H9 (cell line): ENCODE results near the gene ASF1B. TPM values are rescaled to one million over a fixed set of nuclear protein-coding genes. Genes with fewer than 3 reads are reported as not detected.
"Not testable (repeated sequence)": the region's sequence is repeated elsewhere in the genome, so short reads cannot be mapped to it uniquely, and the experiment has no call there.

ENCODE experiments used
- DNase-seq: peaks from one replicate; pipeline ENCODE4 v3.0.0-alpha.2; 2017
- H2AFZ ChIP-seq: one replicate; pipeline ENCODE4 v1.6.1; 2013; ENCODE audit warnings: mild to moderate bottlenecking, low read length, control low read depth, moderate library complexity
- H2AK5ac ChIP-seq: 2 replicates; pipeline ENCODE4 v1.6.1; 2013; ENCODE audit warnings: low read length, control low read depth, mixed read lengths; ENCODE audit not compliant: insufficient read length
- H2BK120ac ChIP-seq: one replicate; pipeline ENCODE4 v1.6.1; 2013; ENCODE audit warnings: low read depth, mild to moderate bottlenecking, low read length, control low read depth, inconsistent platforms; ENCODE audit not compliant: poor library complexity, severe bottlenecking
- H2BK12ac ChIP-seq: 2 replicates; pipeline ENCODE4 v1.6.1; 2013; ENCODE audit warnings: low read length, control low read depth, mixed read lengths, low read depth; ENCODE audit not compliant: insufficient read length
- H2BK15ac ChIP-seq: 2 replicates; pipeline ENCODE4 v1.6.1; 2013; ENCODE audit warnings: low read depth, low read length, control low read depth
- H2BK20ac ChIP-seq: one replicate; pipeline ENCODE4 v1.6.1; 2013; ENCODE audit warnings: low read depth, mild to moderate bottlenecking, low read length, control low read depth, inconsistent platforms; ENCODE audit not compliant: poor library complexity, severe bottlenecking
- H2BK5ac ChIP-seq: 2 replicates; pipeline ENCODE4 v1.6.1; 2013; ENCODE audit warnings: low read length, control low read depth, mixed read lengths; ENCODE audit not compliant: insufficient read length
- H3K14ac ChIP-seq: 2 replicates; pipeline ENCODE4 v1.6.1; 2013; ENCODE audit warnings: low read length, control low read depth; ENCODE audit not compliant: insufficient read depth
- H3K18ac ChIP-seq: 2 replicates; pipeline ENCODE4 v1.6.1; 2013; ENCODE audit warnings: low read depth, mild to moderate bottlenecking, mixed read lengths, low read length, control low read depth; ENCODE audit not compliant: insufficient read length
- H3K23ac ChIP-seq: 2 replicates; pipeline ENCODE4 v1.6.1; 2013; ENCODE audit warnings: low read length, control low read depth, mixed read lengths, low read depth; ENCODE audit not compliant: insufficient read length
- H3K23me2 ChIP-seq: 2 replicates; pipeline ENCODE4 v1.6.1; 2013; ENCODE audit warnings: low read depth, mild to moderate bottlenecking, mixed read lengths, low read length, control low read depth; ENCODE audit not compliant: insufficient read length, poor library complexity, severe bottlenecking
- H3K27ac ChIP-seq: 2 replicates; pipeline ENCODE4 v1.5.1; 2013; ENCODE audit warnings: low read length, control low read depth, mixed read lengths, low read depth; ENCODE audit not compliant: insufficient read length
- H3K27me3 ChIP-seq: 2 replicates; pipeline ENCODE4 v1.6.1; 2013; ENCODE audit warnings: low read length, control low read depth, inconsistent platforms; ENCODE audit not compliant: insufficient read depth
- H3K4ac ChIP-seq: 2 replicates; pipeline ENCODE4 v1.6.1; 2013; ENCODE audit warnings: low read depth, mild to moderate bottlenecking, control low read depth, inconsistent platforms, low read length, moderate library complexity
- H3K4me1 ChIP-seq: 2 replicates; pipeline ENCODE4 v1.6.1; 2013; ENCODE audit warnings: low read length, control low read depth, inconsistent platforms; ENCODE audit not compliant: insufficient read depth
- H3K4me2 ChIP-seq: 2 replicates; pipeline ENCODE4 v1.6.1; 2013; ENCODE audit warnings: low read length, control low read depth, mixed read lengths; ENCODE audit not compliant: insufficient read length, insufficient read depth
- H3K56ac ChIP-seq: 2 replicates; pipeline ENCODE4 v1.6.1; 2013; ENCODE audit warnings: low read depth, mild to moderate bottlenecking, mixed read lengths, low read length, control low read depth; ENCODE audit not compliant: insufficient read length
- H3K79me1 ChIP-seq: 2 replicates; pipeline ENCODE4 v1.6.1; 2013; ENCODE audit warnings: low read depth, mild to moderate bottlenecking, moderate library complexity, low read length, control low read depth, inconsistent platforms; ENCODE audit not compliant: insufficient read depth, poor library complexity, severe bottlenecking
- H3K79me2 ChIP-seq: 2 replicates; pipeline ENCODE4 v1.6.1; 2013; ENCODE audit warnings: low read length, control low read depth, inconsistent platforms; ENCODE audit not compliant: insufficient read depth
- H3K9ac ChIP-seq: 2 replicates; pipeline ENCODE4 v1.6.1; 2013; ENCODE audit warnings: low read length, control low read depth, mixed read lengths; ENCODE audit not compliant: insufficient read length; ENCODE audit errors: extremely low read depth
- H3K9me3 ChIP-seq: one replicate; pipeline ENCODE4 v1.6.1; 2013; ENCODE audit warnings: low read depth, low read length, inconsistent platforms; ENCODE audit not compliant: control insufficient read depth
- H3T11ph ChIP-seq: one replicate; pipeline ENCODE4 v1.6.1; 2013; ENCODE audit warnings: mild to moderate bottlenecking, low read length, control low read depth, inconsistent platforms
- H4K20me1 ChIP-seq: one replicate; pipeline ENCODE4 v1.6.1; 2013; ENCODE audit not compliant: control insufficient read depth, insufficient read length, insufficient read depth
- H4K5ac ChIP-seq: 2 replicates; pipeline ENCODE4 v1.6.1; 2013; ENCODE audit warnings: low read depth, mild to moderate bottlenecking, mixed read lengths, low read length, control low read depth; ENCODE audit not compliant: insufficient read length
- H4K8ac ChIP-seq: replicated peaks from 2 replicates; pipeline ENCODE4 v1.6.1; 2013; ENCODE audit warnings: low read length, control low read depth, mixed read lengths, low read depth; ENCODE audit not compliant: insufficient read length
- H4K91ac ChIP-seq: 2 replicates; pipeline ENCODE4 v1.6.1; 2013; ENCODE audit warnings: low read depth, mild to moderate bottlenecking, moderate library complexity, mixed read lengths, low read length, control low read depth; ENCODE audit not compliant: insufficient read length
- H3K27ac Mint-ChIP-seq, 3 experiments: 2 replicates in 2 of 3; 3 replicates in 1 of 3; pipeline ENCODE4 v1.8.0; 2020 to 2021; ENCODE audit warnings: mixed read lengths in 3 of 3, mild to moderate bottlenecking in 1 of 3, moderate library complexity in 1 of 3
- H3K27me3 Mint-ChIP-seq: 2 replicates; pipeline ENCODE4 v1.8.0; 2021; ENCODE audit warnings: low read depth, mild to moderate bottlenecking, moderate library complexity, mixed read lengths
- H3K36me3 Mint-ChIP-seq, 3 experiments: 2 replicates in 2 of 3; 3 replicates in 1 of 3; pipeline ENCODE4 v1.8.0; 2020 to 2021; ENCODE audit warnings: low read depth in 3 of 3, mixed read lengths in 3 of 3; ENCODE audit not compliant: insufficient read depth in 1 of 3
- H3K4me1 Mint-ChIP-seq, 2 experiments: 2 replicates each; pipeline ENCODE4 v1.8.0; 2020; ENCODE audit warnings: mixed read lengths in 2 of 2
- H3K4me3 Mint-ChIP-seq, 2 experiments: 2 replicates in 1 of 2; 3 replicates in 1 of 2; pipeline ENCODE4 v1.8.0; 2020 to 2021; ENCODE audit warnings: mild to moderate bottlenecking in 2 of 2, mixed read lengths in 2 of 2, moderate library complexity in 1 of 2
- H3K9me3 Mint-ChIP-seq, 2 experiments: 2 replicates in 1 of 2; 3 replicates in 1 of 2; pipeline ENCODE4 v1.8.0; 2020; ENCODE audit warnings: mild to moderate bottlenecking in 2 of 2, mixed read lengths in 2 of 2, moderate library complexity in 1 of 2
- WGBS: extraction: QIAGEN DNeasy Blood & Tissue Kit; methylation state at CpG from one replicate; pipeline ENCODE4 v1.1.7; 2013; ENCODE audit warnings: missing lambda C conversion rate, low lambda C conversion rate, mixed read lengths; ENCODE audit not compliant: insufficient read length; ENCODE audit errors: extremely low coverage; 5-methylcytosine and 5-hydroxymethylcytosine counted together
- total RNA-seq: library from RNA; stranded (reverse); gene quantifications from 2 replicates; pipeline ENCODE4 v1.2.1, GENCODE V29; 2021
- TF ChIP-seq, protein P1 (sequence below): fragments of 200-600 bp; sonication (generic); conservative IDR thresholded peaks from 3 replicates; pipeline ENCODE4 v1.8.0; 2021; ENCODE audit warnings: antibody characterized with exemption, mild to moderate bottlenecking

Gene ASF1B
- total RNA-seq, 1 experiment from 2014 or later, result 46.6 TPM

GRCh38 chr19:14181906-14182305, 45.5 kb upstream of the ASF1B start:
- TF ChIP-seq, protein P1, sequence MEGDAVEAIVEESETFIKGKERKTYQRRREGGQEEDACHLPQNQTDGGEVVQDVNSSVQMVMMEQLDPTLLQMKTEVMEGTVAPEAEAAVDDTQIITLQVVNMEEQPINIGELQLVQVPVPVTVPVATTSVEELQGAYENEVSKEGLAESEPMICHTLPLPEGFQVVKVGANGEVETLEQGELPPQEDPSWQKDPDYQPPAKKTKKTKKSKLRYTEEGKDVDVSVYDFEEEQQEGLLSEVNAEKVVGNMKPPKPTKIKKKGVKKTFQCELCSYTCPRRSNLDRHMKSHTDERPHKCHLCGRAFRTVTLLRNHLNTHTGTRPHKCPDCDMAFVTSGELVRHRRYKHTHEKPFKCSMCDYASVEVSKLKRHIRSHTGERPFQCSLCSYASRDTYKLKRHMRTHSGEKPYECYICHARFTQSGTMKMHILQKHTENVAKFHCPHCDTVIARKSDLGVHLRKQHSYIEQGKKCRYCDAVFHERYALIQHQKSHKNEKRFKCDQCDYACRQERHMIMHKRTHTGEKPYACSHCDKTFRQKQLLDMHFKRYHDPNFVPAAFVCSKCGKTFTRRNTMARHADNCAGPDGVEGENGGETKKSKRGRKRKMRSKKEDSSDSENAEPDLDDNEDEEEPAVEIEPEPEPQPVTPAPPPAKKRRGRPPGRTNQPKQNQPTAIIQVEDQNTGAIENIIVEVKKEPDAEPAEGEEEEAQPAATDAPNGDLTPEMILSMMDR, result no peak
- peaks cover 0 to 8% of the 10 kb centered on the region in 2 experiments; a peak in 2 of 4 replicates for H3K4me1 Mint-ChIP-seq
- peaks cover 3% of the 10 kb centered on the region for H4K20me1 ChIP-seq
- no peak overlapping the region for H3K14ac ChIP-seq
- H2BK12ac ChIP-seq, result no peak overlapping the region
- no peaks in the 10 kb centered on the region for H3K4me1 ChIP-seq
- no peak overlapping the region for H3T11ph ChIP-seq
- H3K18ac ChIP-seq, result no peak overlapping the region
- peaks cover 9% of the 10 kb centered on the region; the same call in 1 of the 2 replicates for H3K79me2 ChIP-seq
- no peak overlapping the region for H3K9ac ChIP-seq
- no peak overlapping the region for H2BK120ac ChIP-seq
- H3K27me3 Mint-ChIP-seq, result no peaks in the 10 kb centered on the region
- H3K56ac ChIP-seq, result no peak overlapping the region
- no peak overlapping the region for H2BK5ac ChIP-seq
- H3K4ac ChIP-seq, result no peak overlapping the region
- WGBS, result no CpG with 5 or more reads among the region's 6 CpGs
- H3K79me1 ChIP-seq, result peaks cover 8% of the 10 kb centered on the region
- no peak overlapping the region for H3K4me2 ChIP-seq
- no peak overlapping the region for H3K4me3 Mint-ChIP-seq
- H2BK20ac ChIP-seq, result no peak overlapping the region
- no peak overlapping the region for H3K23ac ChIP-seq
- H2AFZ ChIP-seq, result no peak overlapping the region
- H3K36me3 Mint-ChIP-seq, result peaks cover 7 to 26% (median 10%) of the 10 kb centered on the region in 3 experiments; a peak in 6 of 7 replicates
- H4K8ac ChIP-seq, result no peak overlapping the region
- no peak overlapping the region for H3K27ac ChIP-seq
- no peak for DNase-seq
- H2BK15ac ChIP-seq, result no peak overlapping the region; the same call in 1 of the 2 replicates
- no peaks in the 10 kb centered on the region for H3K23me2 ChIP-seq
- no peak overlapping the region; a peak in 2 of 7 replicates for H3K27ac Mint-ChIP-seq
- no peaks in the 10 kb centered on the region for H3K9me3 Mint-ChIP-seq
- no peak overlapping the region for H2AK5ac ChIP-seq
- no peaks in the 10 kb centered on the region for H3K9me3 ChIP-seq
- no peaks in the 10 kb centered on the region for H3K27me3 ChIP-seq
- H4K5ac ChIP-seq, result no peak overlapping the region
- H4K91ac ChIP-seq, result no peak overlapping the region

DNA sequence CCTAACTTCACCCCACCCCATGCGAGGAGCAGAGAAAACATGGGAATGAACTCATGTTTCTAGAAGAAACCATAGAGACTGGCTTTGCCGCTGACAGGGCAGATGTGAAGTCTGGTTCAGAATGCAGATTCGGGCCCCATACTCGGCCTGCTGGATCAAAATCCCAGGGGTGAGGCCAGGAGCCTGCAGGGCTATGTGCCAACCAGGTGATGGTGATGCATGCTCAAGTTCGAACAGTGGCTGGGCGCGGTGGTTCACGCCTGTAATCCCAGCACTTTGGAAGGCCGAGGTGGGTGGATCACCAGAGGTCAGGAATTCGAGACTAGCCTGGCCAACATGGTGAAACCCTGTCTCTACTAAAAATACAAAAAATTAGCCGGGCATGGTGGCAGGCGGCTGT, 44.8 kb upstream of the ASF1B start:
- not testable (repeated sequence) for H3K56ac ChIP-seq, H4K8ac ChIP-seq, H3K27me3 Mint-ChIP-seq, H2BK12ac ChIP-seq, H3K27ac Mint-ChIP-seq, H3K4me1 ChIP-seq, H3K4me1 Mint-ChIP-seq, H3K14ac ChIP-seq, H2BK15ac ChIP-seq, H3K23ac ChIP-seq, H3K4ac ChIP-seq, H2AK5ac ChIP-seq, DNase-seq, H3K4me2 ChIP-seq, H3K9me3 Mint-ChIP-seq, H3K4me3 Mint-ChIP-seq, H3K9ac ChIP-seq, H3K27ac ChIP-seq, H4K20me1 ChIP-seq, H2AFZ ChIP-seq, H2BK20ac ChIP-seq, H3K27me3 ChIP-seq, H3K18ac ChIP-seq, H2BK5ac ChIP-seq, H3T11ph ChIP-seq, H3K79me2 ChIP-seq, H4K5ac ChIP-seq, H3K9me3 ChIP-seq, H4K91ac ChIP-seq, H2BK120ac ChIP-seq, H3K79me1 ChIP-seq, H3K23me2 ChIP-seq
- peaks cover 9 to 32% (median 17%) of the 10 kb centered on the region in 3 experiments; a peak in 6 of 7 replicates for H3K36me3 Mint-ChIP-seq
- no CpG with 5 or more reads among the region's 12 CpGs for WGBS
